Activated naive CD4-positive, alpha-beta T cell (primary cell): Measurements from ENCODE around the gene ITPK1.
"Not testable (repeated sequence)": the region's sequence is repeated elsewhere in the genome, so short reads cannot be mapped to it uniquely, and the experiment has no call there.

Source experiments
- DNase-seq, 4 experiments: peaks; one replicate each; lab custom pipeline; 2025; lab: John Stamatoyannopoulos, UW

The ITPK1 gene

DNA sequence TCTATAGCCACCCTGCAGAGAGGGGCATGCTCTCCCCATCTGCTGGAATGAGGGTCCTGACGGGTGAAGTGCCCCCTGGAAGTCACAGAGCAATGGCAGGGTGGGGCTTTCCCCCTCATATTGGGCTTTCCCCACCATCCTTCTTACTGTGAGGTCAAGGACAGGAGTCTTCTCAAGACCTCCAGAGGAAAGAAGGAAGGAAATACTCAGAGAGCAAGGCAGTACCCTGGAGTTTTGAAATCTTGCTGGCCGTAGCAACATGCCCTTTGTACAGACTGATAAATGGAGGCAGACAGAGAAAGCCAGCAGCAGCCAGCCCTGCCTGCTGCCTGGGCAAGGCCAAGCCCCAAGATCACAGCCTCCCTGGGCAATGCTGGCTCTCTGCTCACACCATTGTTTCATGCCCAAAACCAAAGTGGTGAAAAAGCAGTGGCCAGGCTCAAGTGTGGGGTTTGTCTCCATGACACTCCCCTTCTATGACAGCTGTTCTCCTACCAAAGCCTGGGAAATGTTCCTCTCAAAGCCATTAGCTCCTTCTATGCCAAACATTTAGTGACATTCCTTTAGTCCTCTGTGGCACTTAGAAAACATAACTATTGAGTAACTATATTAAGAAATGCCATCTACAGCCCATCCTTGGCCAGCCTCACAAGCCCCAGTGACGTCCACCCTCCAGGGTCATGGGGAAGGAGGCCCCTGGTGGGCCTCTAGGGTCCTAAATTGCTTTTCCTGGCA, 13.2 kb upstream of the ITPK1 start:
- DNase-seq, result no peak

DNA sequence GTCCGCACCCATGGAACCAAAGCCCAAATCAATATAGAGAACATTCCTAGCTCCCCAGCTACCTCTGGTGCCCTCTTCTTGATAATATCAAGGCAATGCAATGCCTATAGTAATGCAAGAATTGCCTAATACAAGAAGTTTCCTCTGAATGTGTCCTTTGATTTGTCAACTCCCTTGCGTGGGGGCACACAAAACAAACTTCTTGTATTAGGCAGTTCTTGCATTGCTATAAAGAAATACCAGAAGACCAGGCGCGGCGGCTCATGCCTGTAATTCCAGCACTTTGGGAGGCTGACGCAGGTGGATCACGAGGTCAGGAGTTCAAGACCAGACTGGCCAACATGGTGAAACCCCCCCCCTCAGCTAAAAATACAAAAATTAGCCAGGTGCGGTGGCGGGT, 10.4 kb upstream of the ITPK1 start:
- no peak for DNase-seq

DNA sequence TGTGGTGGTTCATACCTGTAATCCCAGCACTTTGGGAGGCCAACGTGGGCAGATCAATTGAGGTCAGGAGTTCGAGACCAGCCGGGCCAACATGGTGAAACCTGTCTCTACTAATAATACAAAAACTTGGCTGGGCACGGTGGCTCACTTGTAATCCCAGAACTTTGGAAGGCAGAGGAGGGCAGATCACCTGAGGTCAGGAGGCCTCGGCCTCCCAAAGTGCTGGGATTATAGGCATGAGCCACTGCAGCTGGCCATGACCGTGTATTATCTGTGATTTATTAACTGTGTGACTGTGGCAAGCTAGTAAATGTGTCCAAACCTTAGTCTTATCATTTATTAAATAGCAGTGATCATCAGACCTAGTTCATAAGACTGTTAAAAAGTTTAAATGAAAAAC, 7.1 kb upstream of the ITPK1 start:
- DNase-seq, result no peak

DNA sequence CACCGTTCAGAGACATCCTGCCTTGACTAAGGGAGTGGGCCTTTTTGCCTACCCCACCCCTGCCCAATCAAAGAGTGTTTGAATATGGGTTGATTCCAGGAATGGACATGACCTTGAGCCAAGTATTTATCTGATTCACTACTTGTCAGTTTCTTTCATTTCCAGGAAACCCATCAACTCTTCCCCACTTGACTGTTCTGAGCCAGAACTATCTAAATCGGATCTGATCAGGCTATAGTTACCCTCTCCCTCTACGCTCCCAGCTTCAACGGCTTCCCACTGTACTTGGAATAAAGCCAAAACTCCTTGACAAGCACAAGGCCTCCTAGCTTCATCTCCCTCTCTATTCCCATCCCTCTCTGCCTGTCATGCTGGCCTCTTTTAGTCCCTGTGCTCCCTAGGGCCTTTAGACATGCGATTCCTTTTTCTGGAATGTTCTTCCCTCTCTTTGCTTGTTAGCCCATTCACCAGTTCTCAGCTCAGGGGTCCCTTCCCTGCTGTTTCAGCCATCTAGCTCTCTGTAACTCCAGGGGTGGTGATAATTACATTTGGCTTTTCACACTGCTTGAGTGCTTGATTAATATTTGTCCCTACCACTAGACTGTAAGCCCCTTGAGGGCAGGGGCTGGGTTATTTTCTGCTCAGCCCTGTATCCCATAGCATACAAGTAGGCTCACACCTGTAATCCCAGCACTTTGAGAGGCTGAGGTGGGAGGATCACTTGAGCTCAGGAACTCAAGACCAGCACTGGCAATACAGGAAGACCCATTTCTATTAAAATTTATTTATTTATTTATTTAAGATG, 5.5 kb upstream of the ITPK1 start:
- no peak for DNase-seq

- DNase-seq, result no peak
These were observed 4.8 kb upstream of the ITPK1 start for GRCh38 chr14:93120517-93120916.

- DNase-seq, result no peak
These were observed 1.0 kb upstream of the ITPK1 start for GRCh38 chr14:93116676-93117200.

DNA sequence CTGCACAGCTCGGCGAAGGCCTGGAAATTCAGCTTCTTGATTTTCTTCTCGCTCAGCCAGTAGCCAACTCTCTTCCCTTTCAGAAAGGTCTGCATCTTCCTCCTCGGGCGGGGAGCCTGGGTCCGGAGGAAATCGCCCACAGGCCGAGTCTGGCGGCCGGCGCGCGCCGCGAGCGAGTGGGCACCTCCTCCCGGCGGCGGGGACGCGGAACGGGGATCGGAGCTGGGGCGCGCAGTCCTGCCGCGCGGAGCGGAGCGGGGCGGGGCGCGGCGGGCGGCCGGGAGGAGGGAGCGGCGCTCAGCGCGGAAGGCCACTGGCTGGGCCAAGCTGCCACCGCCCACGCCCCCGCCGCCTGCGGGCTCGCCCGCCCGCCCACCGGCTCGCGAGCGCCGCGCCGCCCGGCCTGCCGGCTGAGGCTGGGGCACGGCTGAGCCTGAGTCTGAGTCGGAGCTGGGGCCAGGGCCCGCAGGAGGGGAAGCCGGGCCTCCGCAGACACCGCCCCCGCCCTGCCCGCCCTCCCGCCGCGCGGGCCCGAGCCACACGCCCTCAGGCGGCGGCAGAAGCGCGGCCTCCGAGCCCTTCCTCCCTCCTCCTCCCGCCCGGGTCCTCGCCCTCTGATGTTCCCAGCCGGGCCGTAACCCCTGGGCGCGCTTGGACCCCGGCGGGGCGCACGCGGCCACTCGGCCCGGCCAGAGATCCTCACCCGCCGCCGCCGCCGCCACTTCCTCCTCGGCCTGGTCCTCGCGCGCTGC, 480 bp downstream of the ITPK1 start:
- DNase-seq, result peak; percentile 19 to 82 (median 51)

DNA sequence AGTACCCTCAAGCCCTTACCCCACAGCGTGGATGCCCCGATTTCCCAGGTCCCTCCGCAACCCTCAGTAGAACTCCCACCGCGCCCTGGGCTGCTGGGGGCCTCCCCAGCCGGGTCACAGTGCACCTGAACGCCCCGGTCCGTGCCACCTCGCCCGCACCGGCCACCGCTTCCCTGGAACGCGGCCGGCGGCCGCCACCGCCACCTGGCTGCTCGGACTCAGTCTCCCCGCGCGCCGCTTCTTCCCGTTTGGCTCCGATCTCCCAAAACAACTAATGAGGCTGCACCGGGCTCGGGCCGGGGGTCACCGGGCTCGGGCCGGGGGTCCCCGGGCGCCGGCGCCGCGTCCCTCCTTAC, 1.0 kb downstream of the ITPK1 start:
- DNase-seq, result no peak

DNA sequence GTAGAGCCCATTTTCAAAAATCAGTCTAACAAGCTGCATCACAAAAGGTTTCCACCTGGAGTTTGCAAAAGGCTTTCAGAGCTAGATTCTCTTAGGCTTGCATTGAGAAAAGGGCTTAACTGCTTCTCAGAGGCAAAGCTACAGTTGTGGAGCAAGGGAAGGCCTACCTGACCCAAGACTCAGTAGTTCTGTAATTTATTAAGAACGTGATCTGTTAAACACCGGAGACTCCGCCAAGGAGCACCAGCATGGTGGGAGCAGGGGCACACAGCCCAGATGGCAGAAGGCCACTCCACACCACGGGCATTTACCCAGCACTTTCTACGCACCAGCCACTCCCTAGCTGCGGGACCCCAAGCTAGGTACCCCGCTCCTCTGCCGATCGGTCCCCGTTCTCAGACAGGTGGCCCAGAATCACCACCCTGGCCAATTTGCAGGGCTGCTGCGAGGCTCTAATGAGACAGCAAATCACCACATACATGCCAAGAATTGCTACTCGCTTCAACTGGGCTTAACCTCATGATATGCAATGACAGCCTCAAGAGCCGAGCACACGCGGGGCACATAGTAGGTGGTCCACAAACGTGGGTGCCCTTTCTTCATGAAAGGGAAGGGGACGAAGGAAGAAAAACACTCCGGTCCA, 1.5 kb downstream of the ITPK1 start:
- DNase-seq, result no peak

DNA sequence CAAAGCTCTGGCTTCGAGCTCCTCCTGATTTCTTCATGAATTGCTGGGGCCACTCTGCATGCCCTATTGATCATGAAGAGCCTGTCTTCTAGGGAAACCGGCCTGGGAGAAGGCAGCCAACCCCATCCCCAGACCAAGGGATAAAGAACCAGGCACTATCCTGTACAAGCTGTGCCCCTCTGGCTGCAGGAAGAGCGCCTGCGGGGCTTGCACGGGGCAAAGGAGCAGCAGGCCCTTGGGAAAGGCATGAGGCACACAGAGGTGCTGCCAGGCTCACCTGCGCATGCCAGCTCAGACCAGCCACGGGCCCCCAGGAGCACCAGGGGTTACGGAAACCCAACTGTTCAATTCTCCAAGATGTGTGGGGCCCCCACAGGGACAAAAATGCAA, 2.1 kb downstream of the ITPK1 start:
- DNase-seq, result no peak

GRCh38 chr14:93112891-93113677, 2.6 kb downstream of the ITPK1 start:
- peak; percentile 22 to 71 (median 52) for DNase-seq

DNA sequence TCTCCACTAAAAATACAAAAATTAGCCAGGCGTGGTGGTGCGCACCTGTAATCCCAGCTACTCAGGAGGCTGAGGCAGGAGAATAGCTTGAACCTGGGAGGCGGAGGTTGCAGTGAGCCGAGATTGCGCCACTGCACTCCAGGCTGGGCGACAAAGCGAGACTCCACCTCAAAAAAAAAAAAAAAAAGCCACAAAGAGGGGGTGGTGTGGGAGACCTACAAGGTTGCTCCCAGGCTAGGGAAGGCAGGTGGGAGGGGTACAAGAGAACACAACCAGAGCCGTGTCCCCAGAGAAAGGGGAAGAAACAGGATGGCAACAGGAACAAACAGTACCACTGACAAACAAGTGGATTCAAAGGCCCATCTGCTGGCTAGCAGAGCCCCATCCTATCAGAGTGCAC, 4.2 kb downstream of the ITPK1 start:
- DNase-seq, result not testable (repeated sequence)

DNA sequence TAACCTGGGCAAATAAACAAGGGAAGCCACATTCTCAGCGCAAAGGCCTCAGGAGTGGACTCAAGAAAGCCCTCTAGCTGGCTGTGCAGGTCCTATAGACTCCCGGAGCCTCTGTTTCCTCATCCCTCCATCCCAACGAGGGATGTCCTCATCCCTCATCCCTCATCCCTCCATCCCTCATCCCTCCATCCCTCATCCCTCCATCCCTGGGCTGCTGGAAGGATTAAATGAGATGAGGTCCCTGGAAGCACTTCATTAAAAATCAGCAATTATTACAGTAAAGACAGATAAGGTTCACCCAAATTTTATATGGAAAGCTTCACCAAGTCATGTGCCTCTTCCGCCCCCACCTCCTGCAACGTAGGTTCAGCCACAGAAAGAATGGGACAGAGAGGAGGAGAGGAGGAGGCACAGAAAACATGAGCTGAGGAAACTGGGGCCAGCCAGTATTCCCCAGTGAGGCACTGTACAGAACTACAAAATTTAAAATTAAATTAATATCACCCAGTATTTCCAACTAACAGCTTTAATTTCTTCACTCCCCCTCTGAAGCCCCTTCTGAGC, 4.8 kb downstream of the ITPK1 start:
- no peak for DNase-seq

- no peak for DNase-seq
These were observed 5.9 kb downstream of the ITPK1 start for GRCh38 chr14:93109572-93110481.

DNA sequence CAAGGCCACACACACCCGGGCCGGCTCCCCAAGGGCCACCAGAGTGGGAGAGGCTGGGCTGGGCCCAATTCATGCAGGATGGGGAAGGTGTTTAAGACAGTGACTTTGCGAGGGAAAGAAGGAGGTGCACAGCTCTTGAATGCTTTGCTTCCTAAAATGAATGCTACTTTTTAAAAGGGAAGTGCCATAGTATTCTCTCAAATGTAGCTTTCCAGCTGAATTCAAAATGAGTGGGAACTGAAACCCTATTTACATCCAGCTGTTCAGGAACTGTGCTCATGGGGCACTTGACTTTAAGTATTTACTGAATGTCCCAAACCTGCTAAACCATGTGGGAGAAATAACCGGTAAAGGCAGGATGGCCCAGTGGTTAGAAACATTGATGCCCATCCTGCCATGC, 7.6 kb downstream of the ITPK1 start:
- DNase-seq, result no peak

- no peak for DNase-seq
These were observed 8.3 kb downstream of the ITPK1 start for GRCh38 chr14:93107453-93107852.

- no peak for DNase-seq
These were observed 9.1 kb downstream of the ITPK1 start for GRCh38 chr14:93106541-93107156.

GRCh38 chr14:93105856-93106255, 9.9 kb downstream of the ITPK1 start:
- DNase-seq, result not testable (repeated sequence)

- no peak for DNase-seq
These were observed 10.4 kb downstream of the ITPK1 start for GRCh38 chr14:93105362-93105761.
